GM10847 (cell line): ENCODE data around the gene PRICKLE3.
A peak's percentile ranks its signal among the peaks of the same experiment; 100 is the strongest.

Experiments used
- POLR2A ChIP-seq: IDR thresholded peaks from 2 replicates; pipeline ENCODE4 v1.6.1; 2011; ENCODE audit not compliant: insufficient read length; ENCODE audit errors: extremely low read depth

Gene PRICKLE3

GRCh38 chrX:49186125-49187027 is at the start of gene PRICKLE3:
Gene PRICKLE3, minus strand, starts transcription at chrX:49186373. Its CDS starts 76 bp downstream, at chrX:49186297.
- TF ChIP-seq POLR2A = peak; percentile 63

GRCh38 chrX:49233887-49234555 is 47.8 kb upstream of the PRICKLE3 start:
- no peak for TF ChIP-seq POLR2A

GRCh38 chrX:49233176-49233575 is 47.0 kb upstream of the PRICKLE3 start, which contains the start of gene CACNA1F:
Gene CACNA1F, minus strand, starts transcription at chrX:49233340. Its CDS starts 31 bp downstream, at chrX:49233309.
- TF ChIP-seq POLR2A = no peak

GRCh38 chrX:49232525-49232924 is 46.4 kb upstream of the PRICKLE3 start:
- no peak for TF ChIP-seq POLR2A

GRCh38 chrX:49231333-49232000 is 45.3 kb upstream of the PRICKLE3 start:
- TF ChIP-seq POLR2A = no peak

GRCh38 chrX:49230500-49231232 is 44.5 kb upstream of the PRICKLE3 start:
- no peak for TF ChIP-seq POLR2A

- no peak for TF ChIP-seq POLR2A
Observed at GRCh38 chrX:49228185-49228584, 42.0 kb upstream of the PRICKLE3 start.

GRCh38 chrX:49227726-49228125 is 41.6 kb upstream of the PRICKLE3 start:
- TF ChIP-seq POLR2A = no peak

GRCh38 chrX:49226946-49227345 is 40.8 kb upstream of the PRICKLE3 start:
- TF ChIP-seq POLR2A = no peak

- TF ChIP-seq POLR2A = no peak
Observed at GRCh38 chrX:49225858-49226257, 39.7 kb upstream of the PRICKLE3 start.

GRCh38 chrX:49221868-49222267 is 35.7 kb upstream of the PRICKLE3 start:
- TF ChIP-seq POLR2A = no peak

GRCh38 chrX:49220100-49220499 is 33.9 kb upstream of the PRICKLE3 start:
- TF ChIP-seq POLR2A = no peak

- TF ChIP-seq POLR2A = no peak
Observed at GRCh38 chrX:49214996-49215526, 28.9 kb upstream of the PRICKLE3 start.

- TF ChIP-seq POLR2A = no peak
Observed at GRCh38 chrX:49214416-49214815, 28.2 kb upstream of the PRICKLE3 start.

GRCh38 chrX:49212861-49213260 is 26.7 kb upstream of the PRICKLE3 start:
- TF ChIP-seq POLR2A = no peak

- TF ChIP-seq POLR2A = no peak
Observed at GRCh38 chrX:49212209-49212608, 26.0 kb upstream of the PRICKLE3 start.
